ENCODE data around the gene MRPS27.

Gene MRPS27

DNA sequence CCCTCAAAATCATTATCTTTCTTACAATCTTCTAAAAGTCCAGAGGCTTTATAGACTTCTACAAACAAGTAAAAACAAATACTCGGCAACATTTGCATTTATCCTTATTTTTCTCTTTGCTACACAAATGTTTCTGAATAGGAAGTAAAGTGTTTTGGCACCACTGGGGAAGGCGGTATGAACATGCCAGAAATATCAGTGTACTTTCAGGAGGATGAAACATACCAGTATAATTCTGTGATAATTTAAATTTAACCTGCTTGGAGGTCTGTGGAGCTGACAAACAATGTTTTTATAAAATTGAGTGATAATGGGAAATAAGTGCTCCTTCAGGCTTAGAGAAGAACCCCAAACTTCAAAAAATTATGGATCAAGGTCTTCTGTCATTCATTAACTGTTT lies 51.8 kb downstream of the MRPS27 start:
- in situ Hi-C loops (cut with MboI; ENCODE audit: low sequenced_read_pairs) = no loop called here

DNA sequence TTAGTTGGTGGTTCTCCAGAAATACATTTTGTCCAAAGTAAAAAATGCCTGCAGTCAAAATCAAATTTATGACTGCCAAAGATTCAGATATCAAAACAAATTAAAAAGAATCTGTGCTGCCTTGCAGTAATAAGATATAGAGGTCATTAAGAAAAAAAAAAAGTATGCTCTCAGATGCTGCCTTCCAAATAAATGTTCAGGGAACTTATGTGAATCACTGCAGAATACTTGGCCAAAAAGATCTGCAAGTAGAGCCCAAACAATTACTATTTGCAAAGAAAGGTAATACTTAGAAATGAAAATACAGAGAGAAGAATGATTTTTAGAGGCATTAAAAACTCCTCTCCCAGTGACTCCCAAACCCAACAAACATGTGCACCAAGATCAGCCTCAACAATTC lies 52.4 kb downstream of the MRPS27 start:
- in situ Hi-C loops (cut with MboI; ENCODE audit: low sequenced_read_pairs) = no loop called here

DNA sequence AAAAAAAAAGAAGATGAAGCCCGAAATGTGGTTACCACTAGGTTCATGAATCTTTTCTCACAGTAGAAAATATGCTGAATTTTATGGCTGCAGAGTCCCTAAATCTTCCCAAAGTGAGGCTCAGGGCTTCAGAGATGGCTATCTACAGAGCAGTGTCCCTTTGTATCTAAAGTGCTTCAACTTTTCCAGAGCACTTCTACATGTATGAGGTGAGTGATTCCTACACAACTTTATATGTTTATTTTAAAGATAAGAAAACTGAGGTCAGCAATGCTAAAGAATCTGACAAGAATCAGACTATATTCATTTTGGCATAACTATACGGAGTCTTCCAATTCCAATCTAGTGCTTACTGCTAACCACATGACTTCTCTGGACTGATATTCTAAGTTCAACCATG lies 53.2 kb downstream of the MRPS27 start:
- in situ Hi-C loops (cut with MboI; ENCODE audit: low sequenced_read_pairs) = no loop called here

DNA sequence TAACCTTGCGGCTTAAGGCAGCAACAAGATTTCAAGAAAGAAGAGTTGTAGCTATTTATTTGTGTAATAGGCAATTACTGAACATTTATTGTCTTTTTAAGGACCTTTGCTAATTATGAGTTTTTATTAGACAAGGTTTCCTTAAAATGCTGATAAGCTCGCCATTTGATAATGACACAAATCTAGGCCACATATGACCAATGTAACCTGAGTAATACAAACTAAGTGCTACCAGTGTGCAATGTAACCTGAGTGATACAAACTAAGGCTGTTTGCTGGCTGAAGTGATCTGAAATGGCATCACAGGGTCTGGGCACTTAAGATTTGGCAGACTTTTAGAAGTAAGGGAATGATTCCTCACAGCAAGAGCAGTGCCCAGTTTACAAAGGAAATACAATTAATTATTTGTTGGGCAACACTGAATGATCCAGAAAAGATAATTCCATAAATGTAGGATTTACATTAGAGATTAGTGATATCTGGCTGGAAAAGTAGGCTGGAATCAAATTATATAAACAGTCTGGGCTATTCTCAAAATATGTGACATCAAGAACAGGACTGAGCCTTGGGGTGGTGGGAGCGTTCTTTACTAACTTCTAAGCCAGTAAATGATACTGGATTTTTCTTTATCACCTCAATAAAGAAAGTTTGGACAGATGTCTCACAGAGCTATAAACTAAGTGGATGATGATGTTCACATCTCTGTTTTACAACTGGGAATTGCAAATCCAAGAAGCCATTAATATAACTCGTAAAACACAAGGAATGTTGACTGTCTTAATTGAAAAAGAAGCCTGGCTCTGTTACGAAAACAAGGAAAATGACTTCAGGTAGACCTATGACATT lies 54.8 kb downstream of the MRPS27 start:
- in situ Hi-C loops (cut with MboI; ENCODE audit: low sequenced_read_pairs) = no loop called here

DNA sequence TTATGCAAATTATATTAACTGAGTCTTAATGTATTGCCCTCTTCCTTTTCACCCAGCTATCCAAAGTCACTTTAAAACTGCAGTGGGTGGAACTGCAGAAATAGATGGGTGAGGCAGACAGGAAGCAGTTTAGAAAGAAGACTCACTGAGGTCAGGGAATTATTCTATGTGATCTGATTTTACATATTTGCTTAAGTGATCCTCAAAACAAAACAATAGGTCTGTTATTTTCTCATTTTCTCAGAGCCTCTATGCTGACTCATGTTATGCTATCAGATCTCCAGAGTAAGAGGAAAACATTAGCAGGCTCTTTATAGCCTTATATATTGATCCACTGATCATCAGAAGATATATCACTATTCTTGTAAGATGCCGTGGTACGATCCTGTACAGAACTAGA lies 63.5 kb downstream of the MRPS27 start:
- in situ Hi-C loops (cut with MboI; ENCODE audit: low sequenced_read_pairs) = no loop called here

DNA sequence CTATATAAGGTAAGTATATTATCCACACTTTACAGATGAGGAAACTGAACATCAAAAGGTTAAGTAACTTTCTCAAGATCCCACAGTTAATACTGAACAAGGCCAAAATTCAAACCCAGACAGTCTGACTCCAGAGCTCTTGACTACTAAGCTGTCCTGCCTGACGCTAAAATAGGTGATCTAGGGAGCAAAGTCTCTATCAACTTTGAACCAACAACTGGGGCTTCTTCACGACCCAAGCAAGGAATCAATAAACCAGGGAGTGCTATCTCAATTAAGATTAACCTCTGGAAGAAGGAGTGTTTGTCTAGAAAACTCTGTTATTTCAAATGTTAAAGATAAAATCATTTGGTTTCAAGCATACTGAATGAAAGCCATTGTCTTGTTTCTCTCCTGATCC lies 64.4 kb downstream of the MRPS27 start:
- in situ Hi-C loops (cut with MboI; ENCODE audit: low sequenced_read_pairs) = no loop called here

DNA sequence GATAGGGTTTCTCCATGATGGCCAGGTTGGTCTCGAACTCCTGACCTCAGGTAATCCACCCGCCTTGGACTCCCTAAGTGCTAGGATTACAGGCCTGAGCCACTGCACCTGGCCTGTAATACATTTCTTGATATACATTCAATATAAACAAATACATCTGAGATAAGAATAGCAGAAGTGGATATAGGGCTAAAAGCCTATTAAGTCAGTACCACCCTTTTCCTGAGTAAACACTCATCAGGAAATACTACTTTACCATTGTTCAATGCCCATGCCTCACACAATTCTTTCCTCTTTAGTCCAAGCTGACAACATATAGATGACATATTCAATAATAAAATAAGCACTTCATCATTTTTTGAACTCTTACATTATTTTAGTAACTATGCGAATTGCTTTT lies 64.8 kb downstream of the MRPS27 start:
- in situ Hi-C loops (cut with MboI; ENCODE audit: low sequenced_read_pairs) = no loop called here

DNA sequence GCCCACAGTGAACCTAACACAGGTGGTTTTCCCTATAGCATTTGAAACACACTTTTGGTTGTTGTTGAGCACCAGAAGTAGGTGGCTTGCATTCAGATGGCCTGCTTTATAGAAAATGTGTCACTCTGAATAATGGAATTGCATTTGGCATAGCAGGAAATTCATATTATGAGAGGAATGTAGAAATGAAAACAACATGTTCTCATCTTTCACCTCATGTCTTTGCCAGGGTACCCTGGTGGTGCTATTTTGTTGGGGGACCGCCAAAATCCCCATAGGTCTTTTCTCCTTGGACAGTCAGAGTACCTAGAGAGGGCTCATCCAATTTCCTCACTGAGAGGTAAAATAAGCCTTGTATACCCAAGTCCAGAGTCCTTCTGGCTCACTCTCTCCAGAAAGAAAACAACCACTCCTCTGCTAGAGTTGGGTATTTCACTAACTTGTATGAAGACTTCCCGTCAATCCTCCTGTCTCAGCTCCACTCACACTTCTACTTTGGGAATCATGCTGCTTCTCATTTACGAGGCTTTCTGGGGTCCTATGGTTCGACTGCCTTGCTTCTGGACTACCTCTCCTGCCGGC lies 67.4 kb downstream of the MRPS27 start:
- in situ Hi-C loops (cut with MboI; ENCODE audit: low sequenced_read_pairs) = no loop called here

DNA sequence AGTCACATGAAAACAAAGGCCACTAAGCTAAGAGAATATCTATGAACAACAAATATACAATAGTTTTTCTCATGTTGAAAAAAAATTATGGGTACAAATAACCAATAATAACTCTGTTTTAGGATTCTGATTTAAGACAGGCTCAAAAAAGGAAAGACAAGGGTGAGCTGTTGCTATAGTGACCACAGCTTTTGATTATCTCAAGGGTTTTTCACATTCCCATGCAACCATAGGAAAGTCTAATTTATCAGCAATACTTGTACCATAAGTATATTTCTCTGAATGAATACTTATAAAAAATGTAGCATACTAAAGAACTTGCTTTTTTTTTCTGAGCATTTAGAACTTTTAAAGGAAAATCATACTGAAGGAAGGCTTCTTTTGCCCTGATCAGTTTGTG lies 68.0 kb downstream of the MRPS27 start:
- in situ Hi-C loops (cut with MboI; ENCODE audit: low sequenced_read_pairs) = no loop called here

DNA sequence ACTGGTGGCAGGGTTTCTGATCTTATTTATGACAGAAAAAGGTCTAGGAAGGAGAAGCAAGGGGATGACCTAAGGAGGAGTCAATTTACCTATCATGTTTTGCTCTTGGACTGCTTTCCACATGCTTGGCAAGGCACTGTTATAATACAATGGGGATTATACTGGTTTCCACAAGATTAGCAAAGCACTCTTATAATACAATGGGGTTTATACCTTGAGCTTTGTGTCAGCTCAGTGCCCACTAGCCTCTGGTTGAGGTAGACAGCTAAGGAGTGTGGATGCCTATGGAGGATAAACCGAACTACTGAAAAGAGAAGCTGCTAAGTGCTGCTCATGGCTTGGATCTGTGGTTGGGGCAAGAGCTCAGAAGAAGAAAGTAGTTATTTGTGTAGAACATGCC lies 68.7 kb downstream of the MRPS27 start:
- in situ Hi-C loops (cut with MboI; ENCODE audit: low sequenced_read_pairs) = no loop called here

DNA sequence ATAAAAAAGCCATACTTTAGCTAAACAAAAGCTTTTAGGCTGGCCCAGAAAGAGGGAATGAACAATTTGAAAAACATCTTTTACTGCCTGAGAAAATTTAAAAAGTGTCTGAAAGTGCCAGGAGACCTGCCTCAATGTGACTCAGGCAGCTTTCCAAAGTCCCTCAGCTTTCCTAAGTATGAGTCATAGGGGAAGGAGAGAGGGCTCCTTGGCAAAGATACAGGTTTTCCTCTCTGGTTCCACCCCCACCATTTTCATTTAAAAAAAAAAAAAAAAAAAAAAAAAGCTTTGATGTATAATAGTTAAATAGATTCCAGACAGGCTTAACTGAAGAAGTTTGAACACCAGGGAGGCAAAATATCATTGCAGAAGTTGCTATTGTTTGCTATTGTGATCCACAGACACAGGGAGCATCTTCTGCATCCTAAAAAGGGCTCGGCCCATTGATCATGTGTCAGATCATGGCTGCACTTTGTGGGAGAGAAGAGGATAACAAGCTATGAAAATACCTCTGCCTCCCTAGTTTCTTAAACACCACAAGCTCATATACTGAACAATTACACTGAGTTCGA lies 71.5 kb downstream of the MRPS27 start:
- in situ Hi-C loops (cut with MboI; ENCODE audit: low sequenced_read_pairs) = no loop called here

DNA sequence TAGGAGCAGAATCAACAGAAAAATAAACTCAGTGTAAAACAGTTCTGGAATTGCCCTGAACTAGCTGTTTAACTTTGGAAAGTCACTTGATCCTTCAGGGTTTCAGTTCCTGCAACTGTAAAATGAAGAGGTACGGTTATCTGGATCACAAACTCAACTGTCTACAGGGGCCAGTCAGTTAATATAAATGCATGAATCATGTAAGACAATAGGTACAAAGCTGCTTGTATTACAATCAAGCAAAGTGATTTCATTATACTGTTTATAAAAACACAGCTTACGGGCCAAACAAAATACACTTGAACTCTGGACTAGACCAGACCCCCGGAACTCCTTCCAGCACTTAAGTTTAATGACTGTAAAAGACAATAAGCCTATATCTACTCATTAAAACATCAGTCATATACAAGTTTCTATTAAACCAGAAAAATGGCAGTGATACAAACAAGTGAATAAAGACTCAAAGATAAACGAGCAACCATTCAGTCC lies 73.0 kb downstream of the MRPS27 start:
- in situ Hi-C loops (cut with MboI; ENCODE audit: low sequenced_read_pairs) = no loop called here

DNA sequence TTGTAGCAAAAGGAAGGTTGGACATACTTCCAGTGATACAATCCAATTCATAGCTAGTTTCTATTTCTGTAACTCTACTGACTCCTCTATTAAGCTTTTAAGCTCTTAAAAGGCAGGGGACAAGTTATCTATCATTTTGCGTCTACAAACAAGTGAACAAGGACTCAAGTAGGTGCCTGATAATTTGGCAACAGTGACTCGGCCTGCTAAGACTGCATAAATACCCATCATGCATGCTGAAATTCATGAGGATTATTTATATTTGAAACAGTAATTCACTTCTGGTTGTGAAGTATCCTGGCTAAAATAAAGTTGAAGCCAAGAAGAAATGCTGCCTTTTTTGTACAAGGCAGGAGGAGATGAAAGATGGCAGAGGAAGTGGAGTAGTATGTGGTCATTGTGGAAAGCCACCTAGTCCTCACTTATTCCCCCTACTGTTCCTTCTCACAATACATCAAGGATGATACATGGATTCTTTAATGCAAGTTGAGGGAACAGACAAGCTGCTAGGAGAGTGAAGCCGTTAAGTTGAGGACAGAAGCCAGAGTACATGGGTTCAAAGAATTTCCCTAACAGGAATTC lies 74.0 kb downstream of the MRPS27 start:
- in situ Hi-C loops (cut with MboI; ENCODE audit: low sequenced_read_pairs) = no loop called here

DNA sequence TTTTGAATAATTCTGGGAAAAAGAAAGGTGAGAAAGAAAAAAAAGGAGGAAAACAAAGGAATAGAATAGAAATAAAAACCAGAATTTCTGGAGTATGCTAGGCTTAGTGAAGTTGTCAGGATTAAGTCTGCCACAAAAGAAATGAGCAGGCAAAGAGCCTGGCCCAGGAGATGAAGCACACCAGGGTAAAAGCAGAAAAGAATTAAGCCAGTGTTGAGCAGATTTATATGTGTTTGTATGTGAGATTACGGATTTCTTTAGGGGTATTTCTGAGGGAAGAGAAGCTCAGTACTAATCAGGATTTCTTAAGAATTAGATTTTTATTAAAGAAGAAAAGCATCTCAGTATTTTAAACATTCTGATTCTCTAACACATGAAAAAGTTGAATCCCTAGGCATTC lies 74.5 kb downstream of the MRPS27 start:
- in situ Hi-C loops (cut with MboI; ENCODE audit: low sequenced_read_pairs) = no loop called here

DNA sequence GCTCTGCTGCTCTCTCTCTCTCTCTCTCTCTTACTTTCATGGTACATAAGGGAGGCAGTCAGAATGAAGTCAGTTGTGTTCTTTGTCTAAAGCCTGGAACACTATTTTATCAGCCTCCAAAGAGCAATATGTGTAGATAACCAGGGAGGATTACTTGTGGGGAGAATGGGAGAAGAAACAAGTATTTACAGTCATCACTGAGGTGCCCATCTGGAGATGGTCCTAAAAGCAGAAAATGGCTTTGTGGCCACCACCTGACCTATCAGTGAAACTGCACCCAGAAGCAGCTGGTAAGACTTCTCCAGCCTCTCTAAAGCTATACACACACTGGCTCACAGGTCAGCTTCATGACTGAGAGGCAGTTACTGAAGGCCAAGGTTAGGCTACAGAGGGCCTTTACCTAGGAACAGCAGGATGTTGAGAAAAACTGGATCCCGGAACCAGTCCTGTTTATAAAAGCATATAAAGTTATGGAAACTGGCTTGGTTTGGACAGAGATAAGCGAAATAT lies 75.1 kb downstream of the MRPS27 start:
- in situ Hi-C loops (cut with MboI; ENCODE audit: low sequenced_read_pairs) = no loop called here

DNA sequence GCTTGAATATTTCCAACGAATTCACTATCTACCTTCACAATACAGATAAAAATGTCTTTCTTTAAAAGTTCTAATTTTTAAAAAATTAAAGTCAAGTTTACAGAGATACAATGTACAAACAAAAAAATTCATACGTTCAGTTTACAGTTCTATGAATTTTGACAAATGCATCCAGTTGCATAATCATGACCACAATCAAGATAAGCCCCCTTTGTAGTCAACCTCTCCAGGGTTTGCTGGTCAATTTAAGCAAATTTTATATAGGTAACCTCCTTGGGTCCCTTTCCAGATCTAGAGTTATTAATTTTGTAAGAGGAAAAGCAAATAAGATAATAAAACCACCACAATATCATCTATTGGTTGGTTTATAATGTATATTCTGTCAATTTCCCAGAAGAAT lies 76.3 kb downstream of the MRPS27 start:
- in situ Hi-C loops (cut with MboI; ENCODE audit: low sequenced_read_pairs) = no loop called here

DNA sequence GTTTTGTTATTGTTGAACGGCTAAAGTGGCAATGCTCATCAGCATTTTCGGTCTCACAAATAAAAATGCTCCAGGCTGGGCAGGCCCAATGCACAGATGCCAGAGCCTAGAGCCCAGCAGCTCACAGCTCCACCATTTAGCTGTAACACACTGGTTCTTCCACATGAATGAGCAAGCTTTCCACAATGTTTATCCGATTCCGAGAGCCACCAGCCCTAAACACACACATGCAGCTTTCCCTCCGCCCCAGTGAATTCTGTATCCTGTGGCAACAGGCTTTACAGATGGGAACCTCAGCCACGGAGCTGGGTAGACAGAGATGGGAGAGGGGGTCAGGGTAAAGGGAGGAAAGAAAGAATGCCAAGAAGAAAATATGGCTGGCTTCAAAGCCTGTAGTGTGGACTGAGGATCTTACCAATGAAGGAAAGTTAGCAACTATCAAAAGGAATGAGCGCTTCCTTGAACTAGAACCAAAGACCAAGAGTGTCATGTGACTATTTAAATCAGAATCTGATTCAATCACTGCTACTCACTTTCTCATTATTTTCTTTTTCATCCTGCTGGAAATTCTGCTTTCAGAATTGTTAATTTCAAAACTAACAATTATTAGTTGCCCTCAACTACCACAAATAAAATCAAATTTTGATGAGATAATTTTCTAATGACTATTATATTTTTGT lies 77.1 kb downstream of the MRPS27 start:
- in situ Hi-C loops (cut with MboI; ENCODE audit: low sequenced_read_pairs) = no loop called here

DNA sequence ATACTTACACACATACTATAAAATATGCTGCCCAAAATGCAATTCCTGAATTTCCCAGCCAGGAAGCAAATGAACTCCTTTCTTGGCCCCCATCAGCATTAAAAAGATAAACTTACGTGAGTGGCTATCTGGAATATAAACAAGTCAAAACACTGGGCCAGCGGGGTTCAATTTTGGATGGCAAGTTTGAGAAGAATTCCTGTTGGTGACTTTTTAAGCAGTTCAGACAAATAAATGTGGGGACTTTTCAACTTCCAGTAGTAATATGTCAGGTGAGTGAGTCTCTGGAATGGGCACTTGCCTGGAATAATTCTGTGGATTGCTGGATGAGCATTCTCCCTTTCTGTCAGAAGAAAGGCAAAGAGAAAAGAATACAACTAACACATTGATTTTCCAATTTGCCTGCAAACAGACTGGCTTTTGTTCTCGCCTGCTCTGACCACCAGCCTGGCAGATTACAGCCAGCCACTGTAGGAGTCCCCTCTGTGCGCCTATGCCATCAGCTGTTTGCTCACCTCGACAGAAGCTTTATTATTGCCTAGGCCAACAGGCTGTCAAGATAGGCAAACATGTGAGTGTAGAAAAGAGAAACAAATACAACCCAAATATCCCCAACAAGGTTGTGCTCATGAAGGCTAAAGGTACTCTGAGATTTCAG lies 78.6 kb downstream of the MRPS27 start:
- in situ Hi-C loops (cut with MboI; ENCODE audit: low sequenced_read_pairs) = no loop called here

DNA sequence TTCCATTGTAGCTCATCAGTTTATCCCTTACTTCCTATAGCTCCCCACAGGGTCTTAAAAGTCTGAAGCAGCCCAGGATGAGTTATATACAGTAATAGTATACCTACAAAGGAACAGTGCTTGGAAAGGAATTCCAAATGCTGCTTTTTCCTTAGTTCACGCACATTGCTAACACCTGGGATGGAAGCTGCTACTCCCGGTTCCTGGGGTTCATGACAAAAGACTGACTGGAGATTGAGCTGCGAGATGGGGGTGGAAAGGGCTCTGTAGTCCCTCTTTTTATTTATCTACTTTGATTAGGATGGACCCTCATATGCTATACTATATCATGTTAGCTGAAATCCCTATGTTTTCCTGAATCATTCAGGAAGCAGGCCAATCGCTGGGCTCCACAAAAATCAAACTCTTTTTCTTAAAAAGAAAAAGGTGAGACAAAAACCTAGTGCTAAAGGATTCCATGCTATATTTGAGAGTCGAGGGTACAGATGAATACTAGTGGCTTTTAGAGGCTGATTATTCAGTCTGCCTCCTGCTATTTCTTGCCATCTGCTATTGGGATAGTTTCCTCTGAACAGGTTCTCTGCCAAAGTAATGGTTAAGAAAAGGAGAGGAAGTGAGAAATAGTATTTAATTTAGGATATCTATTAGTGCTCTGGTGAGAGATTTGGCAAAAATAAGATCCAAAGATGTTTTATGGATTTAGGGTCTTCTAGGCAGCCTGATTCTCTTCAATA lies 81.2 kb downstream of the MRPS27 start:
- in situ Hi-C loops (cut with MboI; ENCODE audit: low sequenced_read_pairs) = no loop called here

DNA sequence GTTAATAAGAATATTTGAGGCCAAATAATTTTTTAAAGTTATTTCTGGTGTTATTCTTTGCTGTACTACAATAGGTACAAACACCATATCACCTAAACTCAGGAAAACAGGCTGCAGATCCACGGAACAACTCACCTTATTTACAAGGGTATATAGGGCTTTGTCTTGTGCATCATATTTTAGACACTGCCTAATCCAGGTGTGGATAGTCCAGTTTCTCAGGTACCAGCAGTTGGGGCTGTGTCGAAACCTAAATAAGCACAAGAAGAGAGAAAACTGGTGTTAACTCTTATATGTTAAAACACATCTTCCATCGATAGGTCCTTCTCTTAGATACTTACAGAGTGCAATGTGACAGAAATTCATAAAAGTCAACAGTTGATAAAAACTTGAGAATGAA lies 82.2 kb downstream of the MRPS27 start:
- in situ Hi-C loops (cut with MboI; ENCODE audit: low sequenced_read_pairs) = no loop called here
